ENCODE data around the gene ATG101.
"Not testable (repeated sequence)": the region's sequence is repeated elsewhere in the genome, so short reads cannot be mapped to it uniquely, and the experiment has no call there.

Gene ATG101

DNA sequence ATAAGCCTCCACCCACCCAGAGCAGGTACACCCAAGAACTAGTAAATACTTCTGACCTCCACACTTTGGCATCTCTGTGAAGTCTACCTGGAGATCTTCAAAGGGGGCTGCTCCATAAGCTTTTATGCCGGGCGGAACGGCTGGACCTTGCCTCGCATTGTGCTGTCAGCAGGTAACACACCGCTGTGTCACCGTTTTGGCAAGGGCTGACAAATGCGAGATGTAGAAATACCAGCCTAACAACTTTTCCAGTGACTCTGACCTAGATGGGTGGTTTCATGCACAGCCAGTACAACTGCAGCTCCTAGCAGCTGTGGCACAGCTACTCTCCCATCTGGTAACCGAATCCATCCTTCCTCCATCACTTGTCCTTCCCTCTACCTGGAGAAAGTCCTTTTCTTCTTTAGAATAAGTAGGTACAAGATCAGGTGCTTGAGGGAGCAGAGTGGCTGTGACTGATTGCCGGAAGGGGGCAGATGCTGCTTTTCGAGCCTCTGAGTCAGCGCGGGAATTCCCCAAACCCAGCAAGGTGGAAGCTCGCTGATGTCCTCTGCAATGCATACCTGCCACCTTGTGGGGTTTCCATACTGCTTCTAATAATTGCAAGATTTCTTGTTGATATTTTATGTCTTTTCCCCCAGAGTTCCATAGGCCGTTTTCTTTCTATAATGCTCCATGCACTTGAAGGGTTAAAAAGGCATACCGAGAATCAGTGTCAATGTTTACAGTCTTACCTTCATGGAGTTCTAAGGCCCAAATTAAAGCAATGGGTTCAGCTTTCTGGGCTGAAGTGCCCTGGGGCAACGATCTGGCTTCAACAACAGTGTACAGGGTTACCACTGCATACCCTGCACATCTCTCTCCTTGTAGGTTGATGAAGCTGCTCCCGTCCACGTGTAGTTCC, 46.7 kb downstream of the ATG101 start:
- DNase-seq = peak; percentile 64

DNA sequence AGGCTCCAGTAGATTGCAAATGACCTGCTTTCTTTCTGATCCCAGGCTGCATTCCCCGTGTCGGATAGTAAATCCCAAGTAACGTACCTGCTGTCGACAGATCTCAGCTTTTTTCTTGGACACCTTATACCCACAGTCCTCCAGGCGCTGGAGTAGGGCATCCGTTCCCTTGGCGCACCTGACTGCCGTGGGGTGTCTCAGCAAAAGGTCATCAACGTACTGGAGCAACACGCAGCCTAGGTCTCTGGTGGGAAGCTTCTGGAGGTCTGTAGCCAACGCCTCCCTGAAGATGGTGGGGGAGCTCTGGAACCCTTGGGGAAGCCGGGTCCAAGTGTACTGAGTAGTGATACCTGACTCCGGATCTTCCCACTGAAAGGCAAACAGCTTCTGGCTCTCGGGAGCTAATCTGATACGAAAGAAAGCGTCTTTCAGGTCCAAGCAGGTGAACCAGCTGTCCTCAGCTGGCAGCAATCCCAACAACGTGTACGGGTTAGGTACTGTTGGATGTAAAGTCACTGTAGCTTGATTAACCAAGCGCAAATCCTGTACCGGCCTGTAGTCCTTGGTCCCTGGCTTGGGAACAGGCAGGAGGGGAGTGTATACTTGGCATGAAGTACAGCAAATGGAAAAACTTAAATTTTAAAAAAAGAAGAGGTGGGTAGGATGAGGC, 48.2 kb downstream of the ATG101 start:
- not testable (repeated sequence) for DNase-seq

DNA sequence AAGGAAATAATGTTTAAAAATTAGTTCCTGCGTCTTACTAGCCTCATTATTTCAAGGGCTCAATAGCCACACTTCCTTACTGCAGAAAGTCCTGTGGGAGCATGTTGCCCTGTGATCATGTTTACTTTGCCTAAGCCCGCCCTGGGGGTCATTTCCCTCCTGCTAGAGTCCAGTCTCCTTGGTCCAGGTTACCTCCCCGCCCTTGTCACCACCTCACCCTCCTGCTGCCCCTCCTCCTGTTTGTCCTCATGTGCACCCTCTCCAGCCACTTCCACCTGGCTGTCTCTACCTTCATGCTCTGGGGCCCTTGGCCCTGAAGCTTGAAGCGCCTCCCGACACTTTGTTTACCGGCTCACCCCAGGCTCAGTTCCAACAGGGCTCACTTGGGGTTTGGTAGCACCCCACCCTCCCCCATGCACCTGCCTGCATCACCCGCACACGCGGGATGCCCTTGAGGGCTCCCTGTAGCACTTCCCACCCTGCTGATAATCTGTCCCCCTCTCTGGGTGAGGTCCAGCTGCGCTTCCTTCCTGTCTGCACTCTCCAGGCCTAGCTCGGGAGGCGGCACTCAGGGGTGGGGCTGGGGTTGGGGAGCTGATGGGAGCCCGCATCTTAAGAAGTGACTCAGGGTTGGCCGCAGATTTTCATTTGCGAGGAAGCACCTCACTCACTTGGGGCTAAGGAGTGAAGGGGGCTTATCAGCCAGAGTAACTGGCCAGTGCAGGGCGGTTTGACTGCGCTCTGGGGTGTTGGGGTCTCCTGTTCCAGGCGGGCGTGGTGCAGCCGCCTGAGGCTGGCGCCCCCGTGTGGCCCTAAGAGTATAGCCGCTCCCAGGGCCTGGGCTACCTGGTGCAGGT, 49.8 kb downstream of the ATG101 start:
- DNase-seq = peak; percentile 44

- DNase-seq = no peak
These were observed 51.4 kb downstream of the ATG101 start for GRCh38 chr12:52120951-52121823.

DNA sequence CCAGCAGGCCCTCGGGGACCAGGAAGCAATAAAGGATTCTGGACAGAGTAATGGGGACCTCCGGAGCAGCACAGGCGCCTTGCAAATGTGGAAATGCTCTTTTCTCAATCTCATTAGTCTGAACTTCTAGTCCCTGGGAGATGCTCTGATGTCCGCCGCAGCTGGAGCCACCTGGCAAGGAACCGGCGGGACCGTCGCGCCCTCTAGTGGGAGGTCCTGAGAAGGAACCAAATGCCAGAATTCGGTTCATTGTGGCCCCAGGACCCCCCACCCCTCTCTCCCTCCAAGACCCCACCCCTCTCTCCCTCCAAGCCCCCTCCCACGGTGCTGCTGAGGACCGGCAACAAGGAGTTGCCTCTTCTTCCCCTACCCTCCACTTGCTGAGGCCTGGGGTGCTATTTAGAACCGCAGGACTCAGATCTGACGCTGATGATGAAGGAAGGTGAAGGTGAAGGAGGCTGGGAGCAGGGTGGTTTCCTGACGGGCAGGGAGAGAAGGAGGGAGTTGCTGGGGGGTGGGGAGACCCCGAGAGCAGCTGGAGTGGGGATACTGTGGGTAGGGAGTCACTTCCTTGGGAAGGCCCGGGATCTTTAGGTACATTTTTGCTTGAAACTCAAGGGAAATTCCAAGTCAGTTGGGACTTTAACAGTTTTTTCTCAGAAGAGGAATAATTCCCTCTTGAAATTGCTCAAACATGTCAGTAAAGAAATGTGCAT, 52.2 kb downstream of the ATG101 start:
- DNase-seq = peak; percentile 67

DNA sequence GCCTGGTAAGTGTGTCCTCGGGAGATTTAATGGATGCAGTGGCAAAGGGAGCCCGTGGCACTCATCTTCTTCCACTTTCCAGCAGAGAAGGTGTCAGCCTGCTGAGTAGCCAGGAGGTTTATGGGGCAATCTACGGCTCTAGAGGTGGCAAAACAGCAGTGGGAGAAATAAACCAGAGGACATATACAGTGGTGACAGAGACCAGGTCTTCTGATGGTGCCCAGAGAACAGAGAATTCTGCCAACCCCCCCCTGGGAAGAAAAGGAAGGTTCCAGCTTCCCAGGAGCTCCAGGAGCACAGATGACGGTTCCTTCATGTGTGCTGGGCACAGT, 52.7 kb downstream of the ATG101 start:
- DNase-seq = no peak

- DNase-seq = no peak
These were observed 53.1 kb downstream of the ATG101 start for GRCh38 chr12:52122904-52123303.

GRCh38 chr12:52123487-52124186, 53.9 kb downstream of the ATG101 start:
- no peak for DNase-seq

GRCh38 chr12:52125476-52125900, 55.7 kb downstream of the ATG101 start:
- no peak for DNase-seq

GRCh38 chr12:52126050-52126604, 56.3 kb downstream of the ATG101 start:
- DNase-seq = no peak

All from stimulated activated CD4-positive, alpha-beta T cell treated with anti-CD3 and anti-CD28 coated beads, Interleukin-4, amount 100 ng/mL, for 1 hour (primary cell).